HG03378 (cell line): ENCODE measurements around the gene LANCL2.
A peak's percentile ranks its signal among the peaks of the same experiment; 100 is the strongest.
"Not testable (repeated sequence)": the region's sequence is repeated elsewhere in the genome, so short reads cannot be mapped to it uniquely, and the experiment has no call there.

Experiments
- ATAC-seq: cut with Tn5 transposase; IDR thresholded peaks from one replicate; pipeline ENCODE4 v1.9.1; 2021; ENCODE audit warnings: mild to moderate bottlenecking, moderate library complexity; ENCODE audit not compliant: unreplicated experiment

Gene LANCL2

GRCh38 chr7:55402506-55402905, 37.4 kb downstream of the LANCL2 start:
- not testable (repeated sequence) for ATAC-seq

- no peak for ATAC-seq
Measured at GRCh38 chr7:55405856-55406541, 40.9 kb downstream of the LANCL2 start.

DNA sequence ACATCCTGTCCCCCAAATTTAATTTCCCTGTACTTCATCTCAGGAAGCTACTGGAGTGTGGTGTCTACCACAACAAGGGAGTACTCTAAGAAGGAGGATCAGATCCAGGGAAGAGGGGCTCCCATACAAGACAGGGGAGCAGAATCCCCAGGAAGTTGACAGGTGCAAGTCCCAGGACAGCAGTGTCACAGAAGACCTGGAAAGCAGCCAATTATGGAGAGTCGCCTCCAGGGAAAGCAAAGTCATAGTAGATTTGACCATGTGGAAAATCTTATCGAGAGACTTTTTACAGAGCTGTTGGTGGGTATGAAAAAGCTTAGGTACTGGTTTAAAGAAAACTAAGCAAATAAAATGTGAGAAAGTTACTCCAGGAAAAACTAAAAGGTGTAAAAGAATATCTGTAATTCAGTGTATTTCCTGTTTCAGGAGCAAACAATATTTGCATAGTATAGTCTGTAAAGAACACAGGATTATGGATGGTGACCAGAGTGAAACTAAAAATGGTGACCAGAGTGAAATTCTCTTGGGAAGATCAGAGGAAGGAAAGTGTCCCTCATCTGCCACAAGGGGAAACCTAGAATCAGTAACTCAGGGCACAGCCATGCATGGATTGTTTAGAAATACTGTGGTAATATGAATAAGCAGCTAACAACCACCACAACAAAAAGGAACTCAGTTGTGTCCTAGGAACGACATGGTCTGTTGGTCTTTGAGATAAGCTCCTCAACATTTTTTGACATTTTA, 44.5 kb downstream of the LANCL2 start:
- ATAC-seq = peak; percentile 66

DNA sequence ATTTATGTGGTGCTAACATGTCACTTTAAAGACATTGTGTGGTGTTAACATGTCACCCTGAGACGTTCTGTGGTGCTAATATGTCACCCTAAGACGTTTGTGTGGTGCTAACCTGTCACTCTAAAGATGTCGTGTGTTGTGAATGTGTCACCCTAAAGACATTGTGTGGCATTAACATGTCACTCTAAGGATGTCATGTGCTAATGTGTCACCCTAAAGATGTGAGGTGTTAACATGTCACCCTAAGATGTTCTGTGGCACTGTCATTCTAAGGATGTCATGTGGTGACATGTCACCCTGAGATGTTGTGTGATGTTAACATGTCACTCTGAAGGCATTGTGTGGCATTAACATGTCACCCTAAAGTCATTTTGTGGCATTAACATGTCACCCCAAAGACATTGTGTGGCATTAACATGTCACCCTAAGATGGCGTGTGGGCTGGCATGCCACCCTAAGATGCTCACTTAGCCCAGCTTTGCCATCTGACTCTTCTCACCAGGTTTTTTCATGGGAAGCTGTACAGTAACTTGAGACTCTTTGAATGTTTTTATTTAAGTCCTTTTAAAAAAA, 45.6 kb downstream of the LANCL2 start:
- no peak for ATAC-seq

DNA sequence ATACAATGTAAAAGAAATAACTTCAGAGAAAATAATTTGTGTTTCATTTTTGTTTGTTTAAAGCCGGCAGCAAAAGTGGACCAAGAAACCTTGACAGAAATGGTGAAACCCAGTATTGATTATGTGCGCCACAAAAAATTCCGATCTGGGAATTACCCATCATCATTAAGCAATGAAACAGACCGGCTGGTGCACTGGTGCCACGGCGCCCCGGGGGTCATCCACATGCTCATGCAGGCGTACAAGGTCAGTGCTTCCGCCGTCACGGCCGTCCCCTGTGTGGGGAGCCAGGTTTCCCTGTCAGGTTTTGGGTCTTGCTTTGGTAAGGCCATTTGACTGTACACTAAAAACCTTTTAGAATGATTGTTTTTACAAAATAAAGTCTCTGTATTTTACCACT, 46.7 kb downstream of the LANCL2 start:
- no peak for ATAC-seq

GRCh38 chr7:55413442-55413841, 48.3 kb downstream of the LANCL2 start:
- ATAC-seq = no peak

GRCh38 chr7:55415173-55415778, 50.1 kb downstream of the LANCL2 start:
- peak; percentile 87 for ATAC-seq

GRCh38 chr7:55417456-55417855, 52.3 kb downstream of the LANCL2 start:
- not testable (repeated sequence) for ATAC-seq

DNA sequence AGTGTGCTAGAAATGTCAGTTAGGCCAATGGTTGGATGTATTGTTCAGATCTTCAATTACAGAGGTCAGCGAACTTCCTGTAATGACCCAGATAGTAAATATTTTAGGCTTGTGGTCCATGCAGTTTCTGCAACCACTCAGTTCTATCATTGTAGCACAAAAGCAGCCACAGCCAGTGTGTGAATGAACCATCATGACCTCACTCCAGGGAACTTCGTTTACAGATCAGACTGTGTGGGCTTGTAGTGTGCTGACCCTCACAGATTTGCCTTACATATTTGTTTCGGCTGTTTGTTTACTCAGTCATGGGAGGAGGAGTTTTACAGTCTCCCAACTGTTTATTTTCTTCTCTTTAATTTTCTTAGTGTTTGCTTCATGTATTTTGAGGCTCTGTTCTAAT, 55.4 kb downstream of the LANCL2 start:
- no peak for ATAC-seq

DNA sequence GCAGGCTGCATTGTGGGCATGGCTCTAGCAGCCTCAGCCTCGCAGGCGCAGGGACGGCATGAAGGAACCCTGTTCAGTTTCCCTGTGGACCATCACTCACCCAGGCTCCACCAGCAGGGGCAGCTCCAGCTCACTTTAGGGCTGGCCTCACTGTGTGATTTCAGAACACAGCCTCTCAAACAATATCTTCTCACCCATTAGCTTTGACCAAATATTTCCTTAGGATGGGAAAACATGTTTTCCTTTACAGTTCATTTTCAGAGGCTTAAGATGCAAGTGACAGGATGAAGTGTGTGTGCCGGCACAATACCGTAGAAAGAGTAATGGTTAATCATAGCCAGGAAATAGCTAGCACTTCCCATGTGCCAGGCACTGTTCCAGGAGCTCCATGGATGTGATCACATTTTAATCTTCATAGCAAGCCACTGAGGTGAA, 58.2 kb downstream of the LANCL2 start:
- no peak for ATAC-seq

DNA sequence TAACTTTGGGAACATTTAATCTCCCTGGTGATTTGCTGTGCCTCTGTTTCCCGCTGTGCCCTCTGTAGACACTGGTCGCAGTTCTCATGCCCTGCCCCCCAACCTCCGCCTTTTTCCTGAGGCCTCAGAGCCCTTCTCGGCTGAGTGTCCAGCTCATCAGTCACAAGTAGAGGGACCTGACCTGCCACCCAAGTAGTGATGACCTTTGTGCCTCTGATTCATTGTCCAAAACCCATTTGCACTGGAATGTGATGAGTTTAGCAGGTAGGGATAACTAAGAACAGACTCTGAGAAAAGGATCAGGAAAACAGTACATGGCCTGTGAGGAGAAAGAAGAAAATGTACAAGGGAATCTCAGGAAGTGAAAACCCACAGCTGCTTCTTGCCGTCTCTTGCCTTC, 58.8 kb downstream of the LANCL2 start:
- no peak for ATAC-seq

DNA sequence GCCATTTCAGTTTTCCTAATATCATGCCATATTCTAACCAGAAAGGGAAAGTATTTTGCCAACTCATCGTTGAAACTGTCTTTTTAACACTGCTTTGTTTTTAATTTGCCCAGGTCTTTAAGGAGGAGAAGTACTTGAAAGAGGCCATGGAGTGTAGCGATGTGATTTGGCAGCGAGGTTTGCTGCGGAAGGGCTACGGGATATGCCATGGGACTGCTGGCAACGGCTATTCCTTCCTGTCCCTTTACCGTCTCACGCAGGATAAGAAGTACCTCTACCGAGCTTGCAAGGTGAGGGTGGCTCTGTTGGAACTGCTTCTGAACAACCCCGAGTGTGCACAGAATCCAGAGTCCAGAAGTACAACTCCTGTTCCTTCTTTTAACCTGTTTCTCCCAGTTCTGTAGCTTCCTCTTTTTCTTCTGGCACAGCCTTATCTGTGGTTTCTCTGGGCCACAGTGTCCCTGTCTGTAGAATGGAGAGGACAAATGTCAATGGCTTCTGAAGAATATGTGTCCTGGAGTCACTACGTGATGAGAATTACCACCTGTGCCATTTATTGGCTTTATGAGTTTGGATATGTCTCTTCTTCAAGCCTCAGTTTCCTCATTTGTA, 60.1 kb downstream of the LANCL2 start:
- no peak for ATAC-seq

DNA sequence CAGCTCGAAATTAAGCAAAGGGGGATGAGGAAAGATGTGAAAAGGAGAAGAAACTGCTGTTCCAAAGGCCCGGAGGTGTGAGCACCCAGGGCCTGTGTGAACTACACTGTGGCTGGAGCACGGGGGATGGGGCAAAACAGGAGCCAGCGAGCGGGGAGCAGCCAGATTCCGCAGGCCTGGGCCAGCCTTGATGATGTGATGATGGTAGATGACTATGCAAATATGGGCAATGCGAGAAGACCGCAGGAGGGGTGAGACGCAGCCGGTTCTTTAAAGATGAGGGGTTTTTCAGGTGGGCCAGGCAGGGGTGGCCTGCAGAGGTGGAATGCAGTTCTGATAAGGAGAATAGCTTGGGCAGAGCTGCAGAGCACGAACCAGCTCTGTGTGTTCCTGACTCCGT, 61.5 kb downstream of the LANCL2 start:
- no peak for ATAC-seq

DNA sequence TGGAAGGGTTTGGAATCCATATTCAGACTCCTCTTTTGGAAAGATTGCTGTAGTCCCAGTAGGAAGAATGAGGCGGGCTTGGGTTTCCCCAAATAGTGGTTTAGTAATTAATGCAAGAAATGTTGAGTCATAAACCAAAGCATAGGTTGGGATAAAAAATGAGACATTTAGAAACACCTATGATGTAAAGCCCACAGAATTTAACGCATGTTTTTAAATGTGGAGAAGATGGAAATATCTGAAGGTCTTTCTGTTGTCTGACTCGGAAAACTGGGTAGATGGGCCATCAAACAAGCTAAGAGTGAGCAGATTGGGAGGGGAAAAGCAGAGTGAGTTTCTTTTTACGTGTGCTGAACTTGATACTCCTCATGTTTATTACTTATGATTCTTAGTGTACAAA, 62.2 kb downstream of the LANCL2 start:
- ATAC-seq = no peak

GRCh38 chr7:55427800-55428199, 62.7 kb downstream of the LANCL2 start:
- no peak for ATAC-seq

DNA sequence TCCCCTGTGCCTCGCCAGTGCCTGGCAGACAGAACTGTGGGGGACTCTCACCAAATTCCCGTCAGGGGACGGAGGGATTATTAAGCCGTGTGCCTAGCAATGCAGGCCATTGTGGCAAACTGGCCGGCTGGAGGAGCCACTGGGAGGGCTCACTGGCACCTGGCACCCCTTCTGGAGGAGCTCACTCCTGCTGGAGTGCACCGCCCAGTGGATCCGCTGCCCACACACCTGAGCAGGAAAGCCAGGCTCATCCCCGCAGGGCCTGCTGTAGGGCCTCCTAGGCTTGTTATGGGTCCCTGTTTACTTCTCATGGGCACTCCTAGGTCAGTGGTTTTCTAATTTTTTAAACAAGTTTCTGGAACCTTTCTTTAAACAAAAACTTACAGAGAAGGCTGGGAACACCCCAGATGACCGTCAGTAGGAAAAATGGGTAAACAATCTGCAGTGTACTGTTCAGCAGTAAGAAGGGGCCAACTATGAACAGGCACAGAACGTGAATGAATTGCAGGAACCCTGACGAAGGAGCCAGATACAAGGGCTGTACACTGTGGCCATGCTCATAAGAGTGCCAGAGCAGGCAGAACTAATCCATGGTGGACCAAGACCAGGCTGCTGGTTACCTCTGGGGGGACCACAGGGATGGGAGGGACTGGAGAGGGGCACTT, 64.8 kb downstream of the LANCL2 start:
- ATAC-seq = no peak

DNA sequence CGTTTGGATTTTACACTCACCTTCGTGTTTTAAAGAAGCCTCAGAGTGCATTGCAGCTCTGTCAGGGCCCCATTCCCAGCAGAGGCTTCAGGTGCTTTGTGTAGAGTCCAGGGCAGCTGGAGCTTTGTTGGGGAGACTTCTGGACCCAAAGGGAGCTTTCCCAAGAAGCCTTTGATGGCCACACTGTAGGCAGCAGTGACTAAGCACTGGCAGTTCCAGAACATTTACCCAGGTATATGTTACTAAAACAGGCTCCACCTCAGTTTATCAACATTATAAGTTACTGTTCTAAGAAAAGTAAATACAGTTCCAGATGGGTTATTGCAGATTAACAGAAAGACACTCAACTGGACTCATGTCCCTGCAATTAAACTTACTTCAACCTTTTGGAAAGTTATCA, 66.8 kb downstream of the LANCL2 start:
- ATAC-seq = no peak

- ATAC-seq = no peak
Measured at GRCh38 chr7:55432506-55432905, 67.4 kb downstream of the LANCL2 start.

DNA sequence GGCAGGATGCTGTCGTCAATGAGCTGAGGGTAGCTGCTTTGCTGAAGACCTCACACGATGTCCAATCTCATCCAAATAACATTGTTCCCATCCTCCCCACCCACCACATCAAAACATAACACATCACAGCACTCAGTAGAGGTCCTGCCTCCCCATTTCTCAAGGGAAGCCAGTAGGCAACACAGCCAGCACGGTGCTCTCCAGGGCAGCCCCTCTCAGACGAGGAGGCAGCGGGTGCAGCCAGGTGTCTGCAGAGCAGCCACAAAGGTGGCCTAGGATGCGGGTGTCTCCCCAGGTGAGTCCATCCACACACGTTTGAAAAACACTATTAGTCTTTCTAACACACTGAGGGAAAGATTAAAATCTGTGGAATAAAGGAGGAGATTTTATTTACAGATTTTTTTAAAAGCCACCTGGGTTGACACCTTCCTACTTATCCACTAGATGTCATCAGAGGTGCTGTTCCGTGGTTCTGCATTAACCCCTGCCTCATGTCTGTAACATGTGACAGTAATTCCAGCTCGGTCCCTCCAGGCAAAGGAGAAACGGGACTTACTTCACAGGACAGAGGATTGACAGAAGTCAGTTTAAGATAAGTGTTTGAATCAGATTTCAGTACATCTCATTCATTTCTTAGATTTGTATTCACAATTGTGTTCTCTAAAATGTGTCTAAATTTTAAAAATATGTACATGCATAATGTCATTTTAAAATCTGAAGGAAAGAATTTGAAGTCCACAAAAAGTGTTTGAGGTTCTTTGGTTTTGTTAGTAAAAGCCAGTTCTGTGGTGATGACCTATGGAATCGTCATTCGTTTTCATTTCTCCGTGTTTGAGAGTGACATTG, 68.0 kb downstream of the LANCL2 start:
- ATAC-seq = peak; percentile 75

GRCh38 chr7:55435466-55435865, 70.3 kb downstream of the LANCL2 start:
- ATAC-seq = no peak
